Loucy (cell line): ENCODE measurements around the gene CLCN2.
A peak's percentile ranks its signal among the peaks of the same experiment; 100 is the strongest.

Experiments
- H2AFZ ChIP-seq: fragments of 200-600 bp; sonication (generic); 2 replicates; pipeline ENCODE4 v1.6.0; 2016; ENCODE audit warnings: antibody characterized with exemption, mild to moderate bottlenecking, low read length, moderate library complexity
- H3F3A ChIP-seq: fragments of 200-600 bp; 2 replicates; pipeline ENCODE4 v1.6.0; 2016; ENCODE audit warnings: antibody characterized with exemption, low read depth, mild to moderate bottlenecking
- H3K27me3 ChIP-seq: fragments of 200-600 bp; sonication (generic); 2 replicates; pipeline ENCODE4 v1.6.1; 2014; ENCODE audit warnings: low read length, mild to moderate bottlenecking; ENCODE audit not compliant: insufficient read depth, poor library complexity, severe bottlenecking
- H3K36me3 ChIP-seq: fragments of 200-600 bp; sonication (generic); 2 replicates; pipeline ENCODE4 v1.6.1; 2016; ENCODE audit warnings: low read length; ENCODE audit not compliant: insufficient read depth
- H3K4me1 ChIP-seq: fragments of 200-600 bp; sonication (generic); 2 replicates; pipeline ENCODE4 v1.5.1; 2014; ENCODE audit warnings: low read length, mild to moderate bottlenecking; ENCODE audit not compliant: insufficient read depth, poor library complexity, severe bottlenecking
- H3K4me2 ChIP-seq: fragments of 200-600 bp; sonication (generic); 2 replicates; pipeline ENCODE4 v1.6.0; 2014; ENCODE audit warnings: antibody characterized with exemption, low read length, low read depth, mild to moderate bottlenecking; ENCODE audit not compliant: poor library complexity, severe bottlenecking
- H3K4me3 ChIP-seq: fragments of 200-600 bp; sonication (generic); 2 replicates; pipeline ENCODE4 v1.5.1; 2014; ENCODE audit warnings: low read length, mild to moderate bottlenecking, mixed read lengths; ENCODE audit not compliant: poor library complexity, severe bottlenecking
- H3K79me2 ChIP-seq: fragments of 200-600 bp; sonication (generic); 2 replicates; pipeline ENCODE4 v1.6.1; 2014; ENCODE audit warnings: low read length; ENCODE audit not compliant: insufficient read depth
- H3K9ac ChIP-seq: fragments of 200-600 bp; sonication (generic); 2 replicates; pipeline ENCODE4 v1.6.0; 2014; ENCODE audit warnings: mild to moderate bottlenecking, low read depth, low read length, moderate library complexity; ENCODE audit not compliant: poor library complexity, severe bottlenecking
- H3K9me2 ChIP-seq: fragments of 200-600 bp; sonication (generic); replicated peaks from 2 replicates; pipeline ENCODE4 v1.6.1; 2016; ENCODE audit warnings: low read depth, low read length, mixed read lengths
- H3K9me3 ChIP-seq: fragments of 200-600 bp; sonication (generic); 2 replicates; pipeline ENCODE4 v1.6.1; 2014; ENCODE audit warnings: mild to moderate bottlenecking, antibody characterized with exemption, low read length, low read depth; ENCODE audit not compliant: insufficient read depth
- H4K20me1 ChIP-seq: fragments of 200-600 bp; sonication (generic); 2 replicates; pipeline ENCODE4 v1.6.0; 2014; ENCODE audit warnings: antibody characterized with exemption, low read length, mild to moderate bottlenecking; ENCODE audit not compliant: insufficient read depth, poor library complexity, severe bottlenecking
- EZH2phosphoT487 ChIP-seq: fragments of 200-600 bp; IDR thresholded peaks from 2 replicates; pipeline ENCODE4 v1.6.1; 2018; ENCODE audit warnings: antibody characterized with exemption, mild to moderate bottlenecking, moderate library complexity, borderline replicate concordance
- TF ChIP-seq, protein P1 (sequence below): fragments of 200-600 bp; sonication (generic); conservative IDR thresholded peaks from 2 replicates; pipeline ENCODE4 v1.5.1; 2014; ENCODE audit warnings: mild to moderate bottlenecking, antibody characterized with exemption, low read length

CLCN2 gene

DNA sequence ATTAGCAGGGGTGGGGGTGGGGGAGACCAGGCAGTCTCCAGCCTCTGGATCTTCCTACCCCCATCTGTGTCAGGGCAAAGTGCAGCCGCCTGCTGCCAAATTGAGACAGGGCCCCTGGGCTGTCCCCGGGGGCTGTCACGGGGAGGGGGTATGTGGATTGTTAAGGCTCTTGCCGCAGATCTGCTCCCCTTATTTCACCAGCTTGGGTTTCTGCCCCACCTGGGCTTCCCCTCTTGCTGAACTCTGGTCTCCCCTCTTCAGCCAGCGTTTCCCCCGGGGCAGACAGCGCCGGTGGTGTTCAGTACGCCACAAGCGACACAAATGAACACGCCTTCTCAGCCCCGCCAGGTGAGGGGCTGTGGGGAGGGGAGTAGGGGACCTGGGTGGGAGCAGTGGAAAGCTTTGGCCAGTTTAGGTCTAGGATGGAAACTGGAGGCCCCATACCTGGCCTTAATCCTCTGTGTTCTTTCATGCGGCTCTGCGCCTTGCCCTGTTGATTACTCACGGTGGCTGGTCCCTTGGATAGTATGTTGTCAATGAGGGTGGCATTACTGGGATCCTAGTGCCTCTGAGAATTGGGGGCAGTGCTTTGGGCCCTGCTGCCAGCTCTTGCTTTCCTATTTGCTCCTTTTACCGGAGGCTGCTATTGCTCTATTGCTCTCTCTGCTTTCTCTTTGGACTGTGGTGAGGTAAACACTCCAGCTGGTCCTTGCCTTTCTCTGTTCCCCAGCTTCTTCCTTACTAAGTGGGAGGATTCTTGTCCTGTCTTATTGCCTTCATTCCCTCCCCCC lies 45.3 kb downstream of the CLCN2 start:
- H3F3A ChIP-seq = no peaks in the 10 kb centered on the region
- peak overlapping the region; percentile 98 for H3K9ac ChIP-seq
- no peak overlapping the region for H2AFZ ChIP-seq
- peaks cover 33% of the 10 kb centered on the region; the same call in 1 of the 2 replicates for H3K36me3 ChIP-seq
- peaks cover 66% of the 10 kb centered on the region for H3K79me2 ChIP-seq
- H3K4me2 ChIP-seq = peak overlapping the region; percentile 99
- no peaks in the 10 kb centered on the region for H3K9me2 ChIP-seq
- TF ChIP-seq EZH2phosphoT487 = no peak
- TF ChIP-seq, protein P1, sequence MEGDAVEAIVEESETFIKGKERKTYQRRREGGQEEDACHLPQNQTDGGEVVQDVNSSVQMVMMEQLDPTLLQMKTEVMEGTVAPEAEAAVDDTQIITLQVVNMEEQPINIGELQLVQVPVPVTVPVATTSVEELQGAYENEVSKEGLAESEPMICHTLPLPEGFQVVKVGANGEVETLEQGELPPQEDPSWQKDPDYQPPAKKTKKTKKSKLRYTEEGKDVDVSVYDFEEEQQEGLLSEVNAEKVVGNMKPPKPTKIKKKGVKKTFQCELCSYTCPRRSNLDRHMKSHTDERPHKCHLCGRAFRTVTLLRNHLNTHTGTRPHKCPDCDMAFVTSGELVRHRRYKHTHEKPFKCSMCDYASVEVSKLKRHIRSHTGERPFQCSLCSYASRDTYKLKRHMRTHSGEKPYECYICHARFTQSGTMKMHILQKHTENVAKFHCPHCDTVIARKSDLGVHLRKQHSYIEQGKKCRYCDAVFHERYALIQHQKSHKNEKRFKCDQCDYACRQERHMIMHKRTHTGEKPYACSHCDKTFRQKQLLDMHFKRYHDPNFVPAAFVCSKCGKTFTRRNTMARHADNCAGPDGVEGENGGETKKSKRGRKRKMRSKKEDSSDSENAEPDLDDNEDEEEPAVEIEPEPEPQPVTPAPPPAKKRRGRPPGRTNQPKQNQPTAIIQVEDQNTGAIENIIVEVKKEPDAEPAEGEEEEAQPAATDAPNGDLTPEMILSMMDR = no peak
- peaks cover 63% of the 10 kb centered on the region for H4K20me1 ChIP-seq
- peaks cover 29% of the 10 kb centered on the region for H3K4me1 ChIP-seq
- H3K27me3 ChIP-seq = no peaks in the 10 kb centered on the region
- peak overlapping the region; percentile 100 for H3K4me3 ChIP-seq
- H3K9me3 ChIP-seq = no peaks in the 10 kb centered on the region

DNA sequence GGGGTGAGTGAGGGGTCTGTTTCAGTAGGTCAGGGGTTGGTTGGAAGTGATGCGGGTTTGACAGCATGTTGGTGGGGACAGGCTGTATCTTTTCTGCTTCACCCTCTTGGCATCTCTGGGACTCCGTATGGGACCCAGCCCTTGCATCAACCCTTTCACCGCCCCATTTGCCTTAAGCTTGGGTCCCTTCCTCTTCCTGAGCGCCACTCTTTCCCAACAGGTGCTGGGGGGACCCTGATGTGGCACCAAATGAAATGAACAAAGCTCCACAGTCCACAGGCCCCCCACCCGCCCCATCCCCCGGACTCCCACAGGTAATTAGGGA lies 45.9 kb downstream of the CLCN2 start:
- Histone ChIP-seq H3K79me2 (peaks cover 60% of the 10 kb centered on the region), H3K36me3 (peaks cover 27% of the 10 kb centered on the region; the same call in 1 of the 2 replicates), H2AFZ (no peak overlapping the region), H3K4me3 (peak overlapping the region; percentile 100), H3K9me3 (no peaks in the 10 kb centered on the region), H3F3A (no peaks in the 10 kb centered on the region), H3K9ac (peak overlapping the region; percentile 98), H3K4me1 (peaks cover 29% of the 10 kb centered on the region), H3K4me2 (peak overlapping the region; percentile 99), H3K9me2 (no peaks in the 10 kb centered on the region), H4K20me1 (peaks cover 57% of the 10 kb centered on the region), H3K27me3 (no peaks in the 10 kb centered on the region)
- TF ChIP-seq, protein P1 = no peak
- no peak for TF ChIP-seq EZH2phosphoT487

DNA sequence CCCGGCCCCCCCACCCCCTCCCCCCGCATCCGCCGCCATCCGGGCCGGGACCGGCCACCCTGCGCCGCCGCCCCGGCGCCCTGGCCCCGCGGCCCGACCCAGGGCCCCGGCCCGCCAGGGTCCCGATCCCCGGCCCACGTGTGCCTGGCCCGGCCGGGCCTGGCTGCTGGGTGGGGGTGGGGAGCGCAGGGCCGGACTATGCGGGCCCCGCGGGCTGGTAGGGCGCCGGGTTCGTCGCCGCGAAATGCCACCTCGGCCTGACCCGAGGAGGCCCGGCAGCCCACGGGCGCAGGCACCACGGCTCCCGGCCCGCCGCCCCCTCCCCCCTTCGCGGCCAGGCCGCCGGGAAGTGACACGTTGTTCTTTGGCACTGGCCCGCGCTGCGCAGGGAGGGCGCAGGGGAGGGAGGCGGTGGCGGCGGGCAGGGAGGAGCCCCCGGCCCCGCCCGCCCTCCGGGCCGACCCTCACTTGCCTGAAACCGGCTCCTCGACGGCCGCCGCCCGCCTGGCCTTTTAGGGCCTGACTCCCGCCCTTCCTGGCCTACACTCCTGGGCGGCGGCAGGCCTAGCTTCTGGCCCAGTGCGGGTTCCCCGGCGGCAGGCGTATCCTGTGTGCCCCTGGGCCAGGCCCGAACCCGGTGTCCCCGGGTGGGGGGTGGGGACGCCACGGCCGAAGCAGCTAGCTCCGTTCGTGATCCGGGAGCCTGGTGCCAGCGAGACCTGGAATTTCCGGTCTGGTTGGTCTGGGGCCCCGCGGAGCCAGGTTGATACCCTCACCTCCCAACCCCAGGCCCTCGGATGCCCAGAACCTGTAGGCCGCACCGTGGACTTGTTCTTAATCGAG lies 46.5 kb downstream of the CLCN2 start:
- Histone ChIP-seq H4K20me1 (peaks cover 52% of the 10 kb centered on the region), H3K4me1 (peaks cover 29% of the 10 kb centered on the region), H3K36me3 (peaks cover 24% of the 10 kb centered on the region; the same call in 1 of the 2 replicates), H3K9me3 (no peaks in the 10 kb centered on the region), H3K27me3 (no peaks in the 10 kb centered on the region), H3F3A (no peaks in the 10 kb centered on the region), H3K9ac (peak overlapping the region; percentile 98), H3K4me2 (peak overlapping the region; percentile 99), H3K4me3 (peak overlapping the region; percentile 100), H3K9me2 (no peaks in the 10 kb centered on the region), H2AFZ (no peak overlapping the region), H3K79me2 (peaks cover 54% of the 10 kb centered on the region)
- TF ChIP-seq, protein P1 = no peak
- TF ChIP-seq EZH2phosphoT487 = no peak
